Measurements from ENCODE around the gene CYP4F2. TPM values are rescaled to one million over a fixed set of nuclear protein-coding genes. Genes with fewer than 3 reads are reported as not detected.
"Not testable (repeated sequence)": the region's sequence is repeated elsewhere in the genome, so short reads cannot be mapped to it uniquely, and the experiment has no call there.

CYP4F2 gene
- total RNA-seq, 3 donors from 2014 or later (not counting 1 experiment from before 2014, with no cell fraction given): 0.75 TPM; not detected in 2

- peaks cover 22 to 30% of the 10 kb centered on the region in 2 donors for H3K4me1 Mint-ChIP-seq
- ATAC-seq (no peak), DNase-seq (no peak)
- TF ChIP-seq, protein P1, sequence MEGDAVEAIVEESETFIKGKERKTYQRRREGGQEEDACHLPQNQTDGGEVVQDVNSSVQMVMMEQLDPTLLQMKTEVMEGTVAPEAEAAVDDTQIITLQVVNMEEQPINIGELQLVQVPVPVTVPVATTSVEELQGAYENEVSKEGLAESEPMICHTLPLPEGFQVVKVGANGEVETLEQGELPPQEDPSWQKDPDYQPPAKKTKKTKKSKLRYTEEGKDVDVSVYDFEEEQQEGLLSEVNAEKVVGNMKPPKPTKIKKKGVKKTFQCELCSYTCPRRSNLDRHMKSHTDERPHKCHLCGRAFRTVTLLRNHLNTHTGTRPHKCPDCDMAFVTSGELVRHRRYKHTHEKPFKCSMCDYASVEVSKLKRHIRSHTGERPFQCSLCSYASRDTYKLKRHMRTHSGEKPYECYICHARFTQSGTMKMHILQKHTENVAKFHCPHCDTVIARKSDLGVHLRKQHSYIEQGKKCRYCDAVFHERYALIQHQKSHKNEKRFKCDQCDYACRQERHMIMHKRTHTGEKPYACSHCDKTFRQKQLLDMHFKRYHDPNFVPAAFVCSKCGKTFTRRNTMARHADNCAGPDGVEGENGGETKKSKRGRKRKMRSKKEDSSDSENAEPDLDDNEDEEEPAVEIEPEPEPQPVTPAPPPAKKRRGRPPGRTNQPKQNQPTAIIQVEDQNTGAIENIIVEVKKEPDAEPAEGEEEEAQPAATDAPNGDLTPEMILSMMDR (IDR thresholded peaks at IDR 0.05): no peak
- Histone ChIP-seq H3K9me3 (ENCODE audit: control insufficient read depth, insufficient read depth, low read length) (no peaks in the 10 kb centered on the region), H3K27me3 (ENCODE audit: control insufficient read depth, insufficient read depth, low read length) (no peaks in the 10 kb centered on the region), H3K4me3 (ENCODE audit: low read length) (no peak overlapping the region), H3K27ac (ENCODE audit: low read length) (no peak overlapping the region), H3K4me1 (ENCODE audit: control insufficient read depth, insufficient read depth, low read length) (peaks cover 18% of the 10 kb centered on the region), H3K36me3 (ENCODE audit: control insufficient read depth, insufficient read depth, low read length) (no peaks in the 10 kb centered on the region)
- H3K9me3 Mint-ChIP-seq: no peaks in the 10 kb centered on the region
- H3K27ac Mint-ChIP-seq: peak overlapping the region; percentile 24 to 35
- no peaks in the 10 kb centered on the region for H3K27me3 Mint-ChIP-seq (ENCODE audit: low read depth in 2 of 2)
- H3K36me3 Mint-ChIP-seq: no peaks in the 10 kb centered on the region
- no peak overlapping the region for H3K4me3 Mint-ChIP-seq
- intact Hi-C loops (cut with micrococcal nuclease): loop anchor here (10.0 kb wide), 1 partner anchor 596 kb away; no protein-coding TSS in a partner anchor
- WGBS (ENCODE audit: insufficient coverage): 97% methylated on average over 3 of the region's 3 CpGs
These were observed 59.5 kb downstream of the CYP4F2 start for GRCh38 chr19:15838351-15838750.

DNA sequence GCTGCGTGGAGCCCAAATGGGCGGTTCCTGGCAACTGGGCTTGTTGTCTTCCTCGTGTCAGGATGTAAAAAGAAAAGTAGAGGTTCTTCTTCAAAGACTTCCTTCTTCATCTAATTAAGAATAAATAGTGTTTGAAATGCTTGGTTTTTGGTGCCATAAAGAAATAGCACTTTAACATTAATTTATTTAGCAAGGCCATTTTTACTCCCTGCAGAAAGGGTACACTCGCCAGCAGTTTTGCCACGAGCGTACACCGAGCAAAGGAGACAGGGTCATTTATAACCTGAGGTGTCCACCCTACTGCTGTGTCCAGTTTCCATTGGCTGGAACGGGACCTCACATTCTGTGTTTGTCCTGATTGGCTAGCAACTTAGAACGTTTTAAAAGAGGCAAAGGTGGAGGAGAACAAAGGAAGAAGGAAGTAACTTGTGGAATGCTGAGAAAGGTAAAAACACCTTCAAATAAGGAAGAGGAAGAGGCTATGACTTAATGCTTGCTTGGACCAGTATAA, 60.6 kb downstream of the CYP4F2 start:
- H3K27ac Mint-ChIP-seq: peak overlapping the region; percentile 96 to 97
- TF ChIP-seq, protein P1 (IDR thresholded peaks at IDR 0.05): no peak
- ATAC-seq (no peak), DNase-seq (no peak)
- Histone ChIP-seq H3K9me3 (ENCODE audit: control insufficient read depth, insufficient read depth, low read length) (no peaks in the 10 kb centered on the region), H3K4me1 (ENCODE audit: control insufficient read depth, insufficient read depth, low read length) (peaks cover 18% of the 10 kb centered on the region), H3K27ac (ENCODE audit: low read length) (peak overlapping the region; percentile 99), H3K27me3 (ENCODE audit: control insufficient read depth, insufficient read depth, low read length) (no peaks in the 10 kb centered on the region), H3K36me3 (ENCODE audit: control insufficient read depth, insufficient read depth, low read length) (no peaks in the 10 kb centered on the region), H3K4me3 (ENCODE audit: low read length) (peak overlapping the region; percentile 92)
- H3K36me3 Mint-ChIP-seq: no peaks in the 10 kb centered on the region
- WGBS (ENCODE audit: insufficient coverage): 0% methylated on average over 9 of the region's 9 CpGs
- no peaks in the 10 kb centered on the region for H3K27me3 Mint-ChIP-seq (ENCODE audit: low read depth in 2 of 2)
- no peaks in the 10 kb centered on the region for H3K9me3 Mint-ChIP-seq
- peaks cover 19 to 23% of the 10 kb centered on the region in 2 donors for H3K4me1 Mint-ChIP-seq
- intact Hi-C loops (cut with micrococcal nuclease): loop anchor here (10.0 kb wide), 1 partner anchor 598 kb away; no protein-coding TSS in a partner anchor
- peak overlapping the region; percentile 97 for H3K4me3 Mint-ChIP-seq

DNA sequence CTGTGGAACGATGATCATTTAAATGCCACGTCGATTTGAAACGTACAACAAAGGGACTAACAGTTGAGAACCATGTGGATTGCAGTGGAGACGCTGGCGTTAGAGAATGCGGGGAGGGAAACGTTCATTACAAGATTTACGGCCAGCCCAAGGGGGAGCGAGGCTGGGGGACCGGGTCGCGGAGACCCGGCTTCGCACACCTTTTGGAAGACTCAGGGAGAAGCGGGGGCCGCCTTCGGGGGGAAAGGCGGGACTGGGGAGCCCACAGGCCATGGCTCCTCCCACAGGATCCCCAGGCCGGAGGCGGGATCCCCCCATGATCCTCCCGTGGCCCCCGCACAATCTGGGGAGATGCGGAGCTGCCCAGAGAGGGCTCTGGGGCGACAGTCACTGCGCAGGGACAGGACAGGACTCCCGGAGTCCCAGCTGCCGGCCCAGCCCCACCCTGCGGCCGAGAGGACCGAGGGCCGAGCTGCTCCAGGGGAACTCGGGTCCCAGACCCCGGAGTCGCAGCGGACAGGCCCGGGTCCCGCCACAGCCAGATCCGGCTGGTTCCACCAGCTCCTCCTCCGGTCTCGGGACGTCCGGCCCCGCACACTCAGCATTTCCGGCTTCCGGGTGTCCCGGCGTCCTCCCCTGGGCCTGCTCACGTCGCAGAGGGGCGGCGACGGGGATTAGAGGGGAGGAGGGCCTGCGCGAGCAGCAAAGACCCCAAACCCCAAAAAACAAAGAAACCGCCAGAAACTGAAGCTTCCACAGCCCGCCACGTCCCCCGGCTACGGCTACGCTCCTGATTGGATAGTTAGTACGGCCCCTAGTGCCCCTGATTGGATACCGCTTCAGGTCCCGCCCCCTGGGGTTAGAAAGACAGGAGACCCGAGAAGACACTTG, 61.3 kb downstream of the CYP4F2 start:
- under 1% methylated on average over 64 of the region's 65 CpGs for WGBS (ENCODE audit: insufficient coverage)
- H3K4me3 ChIP-seq (ENCODE audit: low read length): peak overlapping the region; percentile 92
- peak; percentile 94 to 96 for DNase-seq

DNA sequence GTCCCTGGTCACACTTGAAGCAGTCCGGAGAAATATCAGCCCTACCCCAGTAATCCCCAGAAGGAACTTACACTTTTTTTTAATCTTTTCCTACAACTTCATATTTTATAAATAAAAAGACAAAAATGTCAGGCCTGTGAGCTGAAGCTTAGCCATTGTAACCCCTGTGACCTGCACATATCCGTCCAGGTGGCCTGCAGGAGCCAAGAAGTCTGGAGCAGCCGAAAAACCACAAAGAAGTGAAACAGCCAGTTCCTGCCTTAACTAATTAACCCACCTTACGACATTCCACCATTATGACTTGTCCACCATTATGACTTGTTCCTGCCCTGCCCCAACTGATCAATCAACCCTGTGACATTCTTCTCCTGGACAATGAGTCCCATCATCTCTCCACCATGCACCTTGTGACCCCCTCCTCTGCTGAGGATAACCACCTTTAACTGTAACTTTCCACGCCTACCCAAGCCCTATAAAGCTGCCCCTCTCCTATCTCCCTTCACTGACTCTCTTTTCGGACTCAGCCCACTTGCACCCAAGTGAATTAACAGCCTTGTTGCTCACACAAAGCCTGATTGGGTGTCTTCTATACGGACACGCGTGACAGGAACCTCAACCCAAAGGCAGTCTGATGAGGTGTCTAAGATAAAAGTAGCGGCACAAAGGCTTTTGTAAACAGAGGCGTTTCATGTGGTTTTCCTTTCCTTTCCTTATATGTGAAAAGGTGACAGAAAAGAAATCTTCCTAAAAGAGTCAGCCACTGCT, 62.1 kb downstream of the CYP4F2 start:
- H3K36me3 ChIP-seq (ENCODE audit: control insufficient read depth, insufficient read depth, low read length); H3K27me3 ChIP-seq (ENCODE audit: control insufficient read depth, insufficient read depth, low read length); H3K9me3 ChIP-seq (ENCODE audit: control insufficient read depth, insufficient read depth, low read length); H3K36me3 Mint-ChIP-seq; H3K27me3 Mint-ChIP-seq (ENCODE audit: low read depth in 2 of 2); H3K9me3 Mint-ChIP-seq: not testable (repeated sequence)
- Histone ChIP-seq H3K27ac (ENCODE audit: low read length) (peak overlapping the region; percentile 99), H3K4me1 (ENCODE audit: control insufficient read depth, insufficient read depth, low read length) (peaks cover 14% of the 10 kb centered on the region), H3K4me3 (ENCODE audit: low read length) (peak overlapping the region; percentile 92)
- peaks cover 18 to 19% of the 10 kb centered on the region in 2 donors for H3K4me1 Mint-ChIP-seq
- peak; percentile 37 to 91 for DNase-seq
- intact Hi-C loops (cut with micrococcal nuclease): loop anchor here (10.0 kb wide), 1 partner anchor 599 kb away; no protein-coding TSS in a partner anchor
- ATAC-seq: peak; percentile 19 to 44 (median 23)
- WGBS (ENCODE audit: insufficient coverage): 30% methylated on average over 11 of the region's 11 CpGs
- peak overlapping the region; percentile 97 for H3K4me3 Mint-ChIP-seq
- H3K27ac Mint-ChIP-seq: peak overlapping the region; percentile 96 to 97

More for the DNA sequence above, 61.3 kb downstream of the CYP4F2 start:
- TF ChIP-seq, protein P1 (IDR thresholded peaks at IDR 0.05): no peak
- Mint-ChIP-seq H3K27ac (peak overlapping the region; percentile 96 to 97), H3K36me3 (no peaks in the 10 kb centered on the region), H3K4me3 (peak overlapping the region; percentile 97), H3K9me3 (no peaks in the 10 kb centered on the region), H3K4me1 (peaks cover 18 to 19% of the 10 kb centered on the region in 2 donors), H3K27me3 (ENCODE audit: low read depth in 2 of 2) (no peaks in the 10 kb centered on the region)
- Histone ChIP-seq H3K36me3 (ENCODE audit: control insufficient read depth, insufficient read depth, low read length) (no peaks in the 10 kb centered on the region), H3K27me3 (ENCODE audit: control insufficient read depth, insufficient read depth, low read length) (no peaks in the 10 kb centered on the region), H3K4me1 (ENCODE audit: control insufficient read depth, insufficient read depth, low read length) (peaks cover 14% of the 10 kb centered on the region), H3K27ac (ENCODE audit: low read length) (peak overlapping the region; percentile 99), H3K9me3 (ENCODE audit: control insufficient read depth, insufficient read depth, low read length) (no peaks in the 10 kb centered on the region)
- ATAC-seq: peak; percentile 87 to 96 (median 90)
- intact Hi-C loops (cut with micrococcal nuclease): loop anchor here (10.0 kb wide), 1 partner anchor 598 kb away; no protein-coding TSS in a partner anchor

GRCh38 chr19:15834232-15834631, 63.6 kb downstream of the CYP4F2 start:
- not testable (repeated sequence) for H3K4me3 ChIP-seq (ENCODE audit: low read length); H3K9me3 Mint-ChIP-seq; ATAC-seq; H3K36me3 Mint-ChIP-seq; H3K9me3 ChIP-seq (ENCODE audit: control insufficient read depth, insufficient read depth, low read length); H3K27ac Mint-ChIP-seq; DNase-seq; H3K36me3 ChIP-seq (ENCODE audit: control insufficient read depth, insufficient read depth, low read length); H3K27me3 ChIP-seq (ENCODE audit: control insufficient read depth, insufficient read depth, low read length); H3K27ac ChIP-seq (ENCODE audit: low read length); H3K4me3 Mint-ChIP-seq; H3K27me3 Mint-ChIP-seq (ENCODE audit: low read depth in 2 of 2)
- H3K4me1 ChIP-seq (ENCODE audit: control insufficient read depth, insufficient read depth, low read length): peaks cover 14% of the 10 kb centered on the region
- peaks cover 18 to 19% of the 10 kb centered on the region in 2 donors for H3K4me1 Mint-ChIP-seq
- over 99% methylated on average over 3 of the region's 3 CpGs for WGBS (ENCODE audit: insufficient coverage)
- intact Hi-C loops (cut with micrococcal nuclease): loop anchor here (10.0 kb wide), 1 partner anchor 601 kb away; no protein-coding TSS in a partner anchor
